CD4-positive, alpha-beta T cell treated with Interleukin-6 at 100 ng/mL for 8 hours (primary cell): ENCODE results near the gene RGPD3.
"Not testable (repeated sequence)": the region's sequence is repeated elsewhere in the genome, so short reads cannot be mapped to it uniquely, and the experiment has no call there.

ENCODE experiments used
- DNase-seq: peaks from one replicate; pipeline ENCODE4 v3.0.0-alpha.2; 2020; ENCODE audit warnings: mixed read lengths, low spot score

Gene RGPD3

GRCh38 chr2:106486551-106487385 lies 18.6 kb upstream of the RGPD3 start, which contains the start of gene CD8B2:
Gene CD8B2, plus strand, starts transcription at chr2:106487364. Its CDS starts 63 bp downstream, at chr2:106487427.
- DNase-seq = not testable (repeated sequence)

- DNase-seq = not testable (repeated sequence)
Measured at GRCh38 chr2:106479563-106479962, 11.3 kb upstream of the RGPD3 start.

- not testable (repeated sequence) for DNase-seq
Measured at GRCh38 chr2:106477647-106478046, 9.4 kb upstream of the RGPD3 start.

GRCh38 chr2:106470658-106471057 lies 2.4 kb upstream of the RGPD3 start:
- DNase-seq = not testable (repeated sequence)

GRCh38 chr2:106467516-106467915 lies 697 bp downstream of the RGPD3 start:
- DNase-seq = not testable (repeated sequence)

GRCh38 chr2:106461882-106462281 lies 6.3 kb downstream of the RGPD3 start:
- DNase-seq = not testable (repeated sequence)

- DNase-seq = not testable (repeated sequence)
Measured at GRCh38 chr2:106390680-106391079, 77.5 kb downstream of the RGPD3 start.

GRCh38 chr2:106388814-106389410 lies 79.3 kb downstream of the RGPD3 start:
- not testable (repeated sequence) for DNase-seq

GRCh38 chr2:106384548-106384947 lies 83.7 kb downstream of the RGPD3 start:
- DNase-seq = not testable (repeated sequence)

GRCh38 chr2:106381867-106382266 lies 86.3 kb downstream of the RGPD3 start:
- DNase-seq = not testable (repeated sequence)

GRCh38 chr2:106379567-106379966 lies 88.6 kb downstream of the RGPD3 start:
- not testable (repeated sequence) for DNase-seq

- DNase-seq = not testable (repeated sequence)
Measured at GRCh38 chr2:106369182-106369581, 99.0 kb downstream of the RGPD3 start.

GRCh38 chr2:106366204-106366885 lies 101.9 kb downstream of the RGPD3 start:
- DNase-seq = no peak

GRCh38 chr2:106363791-106364190 lies 104.4 kb downstream of the RGPD3 start:
- no peak for DNase-seq

GRCh38 chr2:106362789-106363188 lies 105.4 kb downstream of the RGPD3 start:
- no peak for DNase-seq

GRCh38 chr2:106359512-106359911 lies 108.7 kb downstream of the RGPD3 start:
- DNase-seq = no peak

GRCh38 chr2:106358521-106358920 lies 109.7 kb downstream of the RGPD3 start:
- DNase-seq = no peak

- DNase-seq = no peak
Measured at GRCh38 chr2:106358081-106358480, 110.1 kb downstream of the RGPD3 start.

- no peak for DNase-seq
Measured at GRCh38 chr2:106356291-106356690, 111.9 kb downstream of the RGPD3 start.

GRCh38 chr2:106353676-106354075 lies 114.5 kb downstream of the RGPD3 start:
- no peak for DNase-seq

GRCh38 chr2:106350980-106351379 lies 117.2 kb downstream of the RGPD3 start:
- no peak for DNase-seq

- no peak for DNase-seq
Measured at GRCh38 chr2:106344302-106344701, 123.9 kb downstream of the RGPD3 start.

- DNase-seq = no peak
Measured at GRCh38 chr2:106343274-106343673, 124.9 kb downstream of the RGPD3 start.
